GM12891 (cell line): Measurements from ENCODE around the gene SNTG2.

Experiments
- PAX5 ChIP-seq: IDR thresholded peaks from 2 replicates; pipeline ENCODE4 v1.6.1; 2011; ENCODE audit warnings: low read length, moderate library complexity, mild to moderate bottlenecking; ENCODE audit not compliant: insufficient read depth, severe bottlenecking
- POLR2A ChIP-seq: IDR thresholded peaks from 2 replicates; pipeline ENCODE4 v1.6.1; 2011; ENCODE audit warnings: low read depth, low read length, control low read depth
- POLR2AphosphoS5 ChIP-seq: IDR thresholded peaks from 2 replicates; pipeline ENCODE4 v1.6.1; 2011; ENCODE audit warnings: low read depth, low read length, control low read depth
- POU2F2 ChIP-seq: IDR thresholded peaks from 2 replicates; pipeline ENCODE4 v1.6.1; 2011; ENCODE audit warnings: low read depth, mild to moderate bottlenecking, control low read depth, low read length, moderate library complexity
- SPI1 ChIP-seq: IDR thresholded peaks from 2 replicates; pipeline ENCODE4 v1.6.1; 2011; ENCODE audit warnings: low read depth, low read length, control low read depth
- TAF1 ChIP-seq: IDR thresholded peaks from 2 replicates; pipeline ENCODE4 v1.6.1; 2011; ENCODE audit warnings: low read depth, low read length, control low read depth

DNA sequence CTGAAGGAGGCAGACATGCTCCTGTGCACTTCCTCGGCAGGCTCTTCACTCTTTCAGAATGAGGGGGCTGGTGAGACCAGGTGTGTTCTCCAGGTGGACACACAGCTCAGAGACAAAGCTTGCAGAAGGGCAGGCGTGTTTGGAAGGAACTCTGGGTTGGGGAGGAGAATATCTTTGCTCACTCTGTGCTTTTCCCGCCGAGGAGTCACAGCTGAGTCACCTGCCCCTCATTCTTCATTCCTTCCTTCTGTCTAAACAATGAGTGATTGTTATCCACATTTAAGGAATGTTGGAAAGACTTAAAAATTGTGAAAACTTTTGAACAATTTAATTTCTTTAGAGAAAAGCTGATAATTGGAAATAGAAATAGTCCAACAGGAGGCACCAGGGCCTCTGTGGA lies 336.3 kb downstream of the SNTG2 start:
- TF ChIP-seq POLR2A (no peak), POLR2AphosphoS5 (no peak), PAX5 (no peak), TAF1 (no peak), SPI1 (no peak), POU2F2 (no peak)
